Activated CD8-positive, alpha-beta memory T cell treated with anti-CD3 and anti-CD28 coated beads, Interleukin-2, amount 50 U/mL, for 24 hours (primary cell): ENCODE data around the gene DCPS.
"Not testable (repeated sequence)": the region's sequence is repeated elsewhere in the genome, so short reads cannot be mapped to it uniquely, and the experiment has no call there.

Experiments
- DNase-seq: peaks from one replicate; pipeline ENCODE4 v3.0.0-alpha.2; 2020; ENCODE audit errors: extremely low read depth

DCPS gene

DNA sequence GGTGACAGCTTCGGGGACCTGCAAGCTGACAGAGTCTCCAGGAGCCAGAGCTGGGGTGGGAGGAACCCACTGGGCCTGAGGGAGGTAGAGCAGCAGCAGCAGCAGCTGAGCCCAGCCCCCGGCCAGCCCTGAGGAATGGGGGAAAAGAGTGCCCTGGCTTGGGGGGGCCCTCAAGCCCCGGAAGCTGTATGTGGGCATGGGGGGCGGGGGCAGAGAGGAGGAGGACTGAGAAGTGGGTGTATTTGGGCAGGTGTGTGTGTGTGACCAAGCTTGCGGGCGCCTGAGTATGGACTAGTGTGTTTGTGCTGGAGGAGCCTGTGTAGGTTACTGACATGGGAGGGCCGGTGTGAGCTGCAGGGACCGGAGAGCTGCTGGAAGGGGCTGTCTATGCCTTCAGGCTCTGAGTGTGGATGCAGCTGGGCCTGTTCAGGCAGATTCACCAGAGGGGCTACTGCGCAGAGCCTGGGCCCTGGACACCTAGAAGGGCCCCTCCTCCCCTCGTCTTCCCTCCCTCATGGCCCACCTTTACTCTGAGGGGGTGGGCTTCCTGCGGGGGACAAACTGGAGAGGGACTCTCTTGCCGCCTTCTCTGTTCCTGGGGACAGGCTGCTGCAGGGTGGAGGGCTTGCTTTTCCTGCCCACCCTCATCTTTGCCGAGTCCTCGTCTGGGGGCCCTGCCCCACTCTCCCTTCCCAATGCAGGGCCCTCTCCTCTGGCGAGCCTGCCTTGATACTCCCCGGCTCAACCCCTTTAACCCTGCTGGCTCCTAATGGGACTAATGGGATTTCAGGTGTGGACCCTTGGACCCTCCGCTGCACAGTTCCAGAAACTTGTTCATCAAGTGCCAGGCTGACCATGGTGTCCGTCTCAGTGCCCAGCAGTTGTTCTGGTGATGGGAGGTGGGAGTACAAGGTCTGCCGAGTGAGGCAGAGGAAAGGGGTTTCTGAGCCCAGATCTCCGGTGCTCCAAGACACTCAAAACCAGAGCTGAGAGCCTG, 79.8 kb downstream of the DCPS start:
- no peak for DNase-seq

- no peak for DNase-seq
These were observed 80.7 kb downstream of the DCPS start for GRCh38 chr11:126384449-126385070.

DNA sequence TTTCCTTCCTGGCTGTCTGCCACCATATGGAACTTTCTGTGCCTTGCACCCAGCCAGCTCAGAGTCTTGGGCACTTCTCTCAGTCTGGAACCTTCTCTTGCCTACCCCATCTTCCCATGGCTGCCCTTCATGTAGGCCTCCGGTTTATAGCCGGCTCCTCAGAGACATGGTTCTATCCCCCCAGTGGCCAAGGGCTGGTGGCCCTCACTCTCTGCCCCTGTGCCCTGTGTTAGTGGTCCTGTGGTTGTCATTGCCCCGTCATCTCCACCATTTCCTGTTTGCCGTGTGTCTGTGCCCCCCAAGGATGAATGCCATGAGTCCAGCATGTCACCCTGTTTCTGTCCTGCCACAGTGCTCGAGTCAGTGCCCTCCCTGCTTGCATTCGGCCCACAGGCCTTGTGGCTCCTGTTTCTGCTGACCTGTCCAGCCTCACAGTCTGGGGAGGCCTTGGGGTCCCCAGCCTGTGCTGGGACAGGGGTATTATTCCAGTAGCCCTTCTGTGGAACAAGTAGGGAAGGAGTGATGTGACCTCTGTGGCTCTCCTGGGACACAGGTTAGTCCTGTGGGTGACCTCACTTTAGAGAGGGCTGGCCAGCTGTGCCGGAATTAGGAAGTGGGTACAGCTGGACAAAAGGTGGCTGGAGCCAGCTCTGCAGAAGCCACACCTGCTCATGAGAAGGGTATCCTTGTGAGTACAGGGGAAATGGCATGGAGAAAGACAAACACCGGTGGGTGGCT, 82.3 kb downstream of the DCPS start:
- DNase-seq: no peak

- not testable (repeated sequence) for DNase-seq
These were observed 82.8 kb downstream of the DCPS start for GRCh38 chr11:126386729-126387071.

- DNase-seq: no peak
These were observed 84.0 kb downstream of the DCPS start for GRCh38 chr11:126387857-126388256.

DNA sequence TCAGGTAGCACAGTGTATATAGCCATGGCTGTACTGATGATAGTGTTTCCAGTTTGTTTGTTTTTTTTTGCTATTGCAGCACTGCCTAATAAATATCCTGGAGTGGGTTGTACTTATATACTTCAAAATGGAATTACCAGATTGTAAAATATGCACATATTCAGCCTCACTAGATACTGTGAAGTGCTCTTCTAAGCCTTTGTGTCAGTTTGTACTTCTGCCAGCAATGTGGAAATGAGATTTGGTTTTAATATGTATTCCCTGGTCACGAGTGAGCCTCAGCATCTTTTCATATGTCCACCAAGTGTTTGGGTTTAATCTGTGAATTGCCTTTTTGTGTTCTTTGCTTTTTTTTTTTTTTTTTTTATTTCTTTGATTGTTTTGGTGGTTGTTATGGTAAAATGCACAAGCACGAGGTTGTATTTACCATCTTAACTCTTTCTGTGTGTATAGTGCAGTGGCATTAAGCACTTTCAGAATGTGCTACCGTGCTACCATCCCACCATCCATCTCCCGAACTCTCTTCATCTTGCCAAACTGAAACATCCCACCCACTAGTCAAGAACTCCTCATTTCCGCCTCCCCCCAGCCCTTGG, 86.5 kb downstream of the DCPS start:
- DNase-seq: no peak

- DNase-seq: no peak
These were observed 87.6 kb downstream of the DCPS start for GRCh38 chr11:126391286-126391954.

GRCh38 chr11:126391970-126392632, 88.2 kb downstream of the DCPS start:
- no peak for DNase-seq

DNA sequence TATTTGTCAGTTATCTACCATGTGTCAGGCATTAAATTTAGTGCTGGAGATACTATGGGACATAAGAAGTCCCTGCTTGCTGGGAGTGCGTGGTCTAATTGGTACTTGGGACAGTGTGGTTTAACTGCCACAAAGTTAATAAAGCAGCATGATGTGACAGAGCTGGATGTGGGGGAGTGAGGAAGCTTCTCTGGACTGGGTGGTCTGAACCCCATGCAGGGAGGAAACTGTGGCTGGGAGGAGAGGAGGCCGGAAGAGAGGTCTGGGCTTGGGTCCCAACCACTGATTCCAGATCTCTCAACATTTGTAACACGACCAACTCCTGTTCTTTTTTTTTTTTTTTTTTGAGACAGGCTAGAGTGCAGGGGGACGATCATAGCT, 88.8 kb downstream of the DCPS start:
- DNase-seq: no peak

- DNase-seq: no peak
These were observed 89.3 kb downstream of the DCPS start for GRCh38 chr11:126393143-126393542.

- no peak for DNase-seq
These were observed 90.2 kb downstream of the DCPS start for GRCh38 chr11:126394036-126394435.

- not testable (repeated sequence) for DNase-seq
These were observed 90.8 kb downstream of the DCPS start for GRCh38 chr11:126394634-126395072.
